DMS153 (cell line): ENCODE measurements around the gene EXO1.
"Not testable (repeated sequence)": the region's sequence is repeated elsewhere in the genome, so short reads cannot be mapped to it uniquely, and the experiment has no call there.

Source experiments
- DNase-seq: peaks from one replicate; lab custom pipeline; 2025; lab: John Stamatoyannopoulos, UW

Gene EXO1

GRCh38 chr1:241836941-241837340 lies 11.1 kb upstream of the EXO1 start:
- DNase-seq: no peak

DNA sequence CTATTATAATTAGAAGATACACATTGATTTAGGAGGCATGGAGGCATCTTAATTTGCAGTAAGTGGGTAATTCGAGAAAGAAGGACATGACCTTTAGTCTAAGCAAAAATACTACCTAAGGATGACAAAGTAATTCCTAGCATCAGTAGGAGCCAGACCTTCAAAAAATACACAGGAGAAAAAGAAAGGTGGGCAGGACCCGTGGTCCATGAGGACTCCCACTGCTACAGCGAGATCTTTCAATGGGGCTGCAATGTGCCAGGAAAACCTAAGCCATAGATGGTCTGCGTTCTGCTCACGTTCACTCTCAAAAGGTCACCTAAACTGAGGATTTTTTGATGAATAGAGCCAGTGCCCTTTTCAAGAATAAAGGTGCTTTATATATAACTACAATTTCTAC lies 10.6 kb upstream of the EXO1 start:
- no peak for DNase-seq

DNA sequence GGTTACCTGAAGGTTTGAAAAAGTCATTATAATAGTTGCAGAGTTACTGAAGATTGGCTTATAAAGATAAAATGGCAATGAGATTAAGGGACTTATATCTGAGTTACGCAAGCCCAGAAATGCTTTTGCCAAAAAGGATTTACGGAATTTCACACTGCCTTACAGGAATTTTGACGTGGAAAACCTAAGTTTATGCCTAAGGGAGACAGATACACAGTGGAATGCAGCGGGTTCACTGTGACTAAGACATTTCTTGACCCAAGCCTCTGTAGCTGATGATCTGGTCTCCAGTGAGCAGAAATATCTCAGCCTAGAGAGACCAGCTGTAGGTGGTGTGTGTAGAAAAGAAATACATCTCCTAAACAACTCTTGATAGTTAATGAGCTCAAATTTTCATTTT lies 10.1 kb upstream of the EXO1 start:
- DNase-seq: no peak

DNA sequence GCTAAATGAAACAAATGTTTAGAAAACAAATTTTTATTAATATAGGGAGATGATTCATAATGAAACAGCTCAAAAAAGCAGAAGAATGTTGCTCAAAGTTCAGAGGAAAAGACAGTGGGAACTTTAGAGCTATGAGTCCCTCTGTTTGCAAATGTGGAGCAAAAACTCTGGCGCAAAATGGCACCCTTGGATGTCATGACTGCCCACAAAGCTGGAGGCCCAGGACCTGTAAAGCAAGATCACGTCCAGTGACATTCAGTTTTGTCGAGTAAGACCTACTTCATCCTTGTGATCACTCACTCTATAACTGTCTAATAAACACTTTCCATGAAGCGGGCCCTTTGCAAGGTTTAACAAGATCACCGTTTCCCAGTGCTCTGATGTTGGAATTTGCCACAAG lies 9.1 kb upstream of the EXO1 start:
- no peak for DNase-seq

DNA sequence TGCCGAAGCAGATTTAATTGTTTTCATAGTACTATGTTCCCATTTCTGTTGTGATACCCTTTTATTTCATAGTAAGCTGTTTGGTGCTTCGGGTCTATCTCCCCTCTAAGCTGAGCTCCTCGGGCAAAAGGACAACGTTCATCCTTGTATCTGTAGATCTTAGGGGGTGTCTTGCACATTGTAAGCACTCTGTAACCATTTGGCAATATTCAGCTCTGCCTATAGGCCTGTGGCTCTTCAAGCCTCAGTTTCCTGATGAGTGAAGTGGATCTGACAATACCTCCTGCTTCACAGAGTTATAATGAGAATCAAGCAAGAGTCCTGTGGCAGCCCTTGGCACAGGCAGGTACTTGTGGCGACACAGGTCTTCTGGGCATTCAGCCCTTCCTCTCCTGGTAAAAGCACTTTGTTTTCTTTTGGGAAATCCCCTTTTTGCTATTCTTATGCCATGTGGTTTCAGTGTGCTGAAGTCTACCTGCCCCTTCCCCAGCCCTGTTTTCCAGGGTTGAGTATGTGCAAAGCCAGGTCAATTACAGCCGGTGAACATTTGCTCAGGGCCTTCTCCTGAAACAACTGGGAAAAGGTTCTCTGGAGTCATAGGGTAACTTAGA lies 8.5 kb upstream of the EXO1 start:
- DNase-seq: no peak

DNA sequence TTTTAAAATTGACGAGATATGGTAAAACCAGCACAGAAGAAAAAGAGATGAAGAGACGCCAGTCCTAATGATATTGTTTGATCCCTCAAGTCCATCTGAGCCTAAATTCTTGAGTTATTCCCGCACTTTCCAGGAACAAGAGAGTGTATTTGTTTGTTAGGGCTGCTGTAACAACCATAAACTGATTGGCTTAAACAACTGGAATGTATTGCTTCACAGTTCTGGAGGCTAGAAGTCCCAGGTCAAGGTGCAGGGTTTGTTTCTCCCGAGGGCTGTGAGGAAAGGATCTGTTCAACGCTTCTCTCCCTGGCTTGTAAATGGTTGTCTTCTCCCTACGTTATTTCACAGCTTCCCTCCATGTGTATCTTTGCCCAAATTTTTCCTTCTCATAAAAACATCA lies 7.8 kb upstream of the EXO1 start:
- DNase-seq: no peak

- DNase-seq: peak; percentile 75
Measured at GRCh38 chr1:241841691-241842090, 6.3 kb upstream of the EXO1 start.

GRCh38 chr1:241842565-241842964 lies 5.4 kb upstream of the EXO1 start:
- no peak for DNase-seq

DNA sequence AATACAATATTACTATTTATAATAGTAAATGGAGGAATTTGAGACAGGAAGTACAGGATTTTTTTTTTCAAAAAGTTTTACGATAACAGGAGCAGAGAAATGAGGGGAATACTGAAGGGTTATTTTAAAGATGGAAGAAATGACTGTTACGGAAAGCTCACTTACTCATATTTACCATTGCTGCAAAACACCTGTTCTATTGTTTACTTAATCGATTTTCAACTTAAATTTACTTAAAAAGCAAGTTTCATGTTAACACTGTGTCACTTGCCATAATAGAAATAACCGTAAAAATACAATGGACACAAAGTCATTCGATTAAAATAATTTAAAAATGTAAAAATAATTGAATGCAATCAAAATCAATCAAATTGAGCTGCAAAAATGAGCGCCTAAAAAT lies 3.4 kb upstream of the EXO1 start:
- DNase-seq: peak; percentile 45

- no peak for DNase-seq
Measured at GRCh38 chr1:241846375-241846774, 1.6 kb upstream of the EXO1 start.

- no peak for DNase-seq
Measured at GRCh38 chr1:241846862-241847539, 1.0 kb upstream of the EXO1 start.

DNA sequence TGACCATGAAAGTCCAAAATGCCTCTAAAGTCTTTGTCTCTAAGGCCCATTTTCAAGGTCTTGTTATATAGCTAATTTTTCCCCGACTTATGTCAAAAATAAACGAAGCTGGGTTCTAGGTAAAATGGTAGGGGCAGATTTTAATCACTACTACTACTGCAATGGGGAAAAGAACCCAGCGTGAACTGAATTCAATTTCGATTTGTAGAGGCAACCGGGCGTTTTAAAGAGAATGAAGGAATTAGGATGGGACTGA lies 536 bp upstream of the EXO1 start:
- DNase-seq: no peak

GRCh38 chr1:241848686-241849344 lies 811 bp downstream of the EXO1 start:
- DNase-seq: no peak

DNA sequence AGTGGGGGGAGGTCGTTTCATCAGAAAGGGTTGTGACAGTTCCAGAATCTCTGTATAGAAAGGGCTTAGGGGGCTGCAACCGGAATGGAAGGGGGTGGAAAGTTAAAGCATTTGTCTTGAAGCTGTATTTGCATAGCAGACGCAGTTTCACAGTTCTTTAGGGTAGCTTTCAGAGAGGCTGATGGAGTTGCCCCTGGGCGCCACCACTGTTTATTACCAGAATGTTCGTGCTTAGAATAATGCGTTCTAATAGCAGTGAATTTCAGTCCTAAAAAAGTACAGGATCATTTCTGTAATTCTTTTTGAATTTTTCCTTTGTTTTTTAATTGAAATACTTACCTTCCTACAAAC lies 1.3 kb downstream of the EXO1 start:
- DNase-seq: no peak

DNA sequence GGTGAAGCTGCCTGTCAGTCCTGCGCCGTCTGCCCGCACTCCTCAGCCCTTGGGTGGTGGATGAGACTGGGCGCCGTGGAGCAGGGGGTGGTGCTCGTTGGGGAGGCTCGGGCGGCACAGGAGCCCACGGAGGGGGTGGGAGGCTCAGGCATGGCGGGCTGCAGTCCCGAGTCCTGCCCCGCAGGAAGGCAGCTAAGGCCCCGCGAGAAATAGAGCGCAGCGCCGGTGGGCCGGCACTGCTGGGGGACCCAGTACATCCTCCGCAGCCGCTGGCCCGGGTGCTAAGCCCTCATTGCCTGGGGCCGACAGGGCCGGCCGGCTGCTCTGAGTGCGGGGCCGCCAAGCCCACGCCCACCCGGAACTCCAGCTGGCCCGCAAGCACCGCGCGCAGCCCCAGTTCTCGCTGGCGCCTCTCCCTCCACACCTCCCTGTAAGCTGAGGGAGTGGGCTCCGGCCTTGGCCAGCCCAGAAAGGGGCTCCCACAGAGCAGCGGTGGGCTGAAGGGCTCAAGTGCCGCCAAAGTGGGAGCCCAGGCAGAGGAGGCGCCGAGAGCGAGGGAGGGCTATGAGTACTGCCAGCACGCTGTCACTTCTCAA lies 7.6 kb downstream of the EXO1 start:
- DNase-seq: not testable (repeated sequence)

DNA sequence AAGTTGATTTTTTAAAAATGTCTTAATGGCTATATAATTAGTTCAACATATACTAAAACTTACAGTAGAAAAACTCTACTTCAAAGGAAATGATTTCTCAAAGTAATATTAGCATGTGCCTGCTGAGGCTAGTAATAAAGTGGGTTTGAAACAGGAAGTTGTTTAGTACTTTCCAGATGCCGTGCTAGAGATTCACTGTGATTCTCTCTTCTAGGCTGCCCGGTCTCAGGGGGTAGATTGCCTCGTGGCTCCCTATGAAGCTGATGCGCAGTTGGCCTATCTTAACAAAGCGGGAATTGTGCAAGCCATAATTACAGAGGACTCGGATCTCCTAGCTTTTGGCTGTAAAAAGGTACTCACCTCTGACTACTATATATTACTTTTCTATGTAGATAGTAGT lies 9.1 kb downstream of the EXO1 start:
- DNase-seq: no peak

- no peak for DNase-seq
Measured at GRCh38 chr1:241860922-241861321, 12.9 kb downstream of the EXO1 start.

- no peak for DNase-seq
Measured at GRCh38 chr1:241869022-241869421, 21.0 kb downstream of the EXO1 start.

DNA sequence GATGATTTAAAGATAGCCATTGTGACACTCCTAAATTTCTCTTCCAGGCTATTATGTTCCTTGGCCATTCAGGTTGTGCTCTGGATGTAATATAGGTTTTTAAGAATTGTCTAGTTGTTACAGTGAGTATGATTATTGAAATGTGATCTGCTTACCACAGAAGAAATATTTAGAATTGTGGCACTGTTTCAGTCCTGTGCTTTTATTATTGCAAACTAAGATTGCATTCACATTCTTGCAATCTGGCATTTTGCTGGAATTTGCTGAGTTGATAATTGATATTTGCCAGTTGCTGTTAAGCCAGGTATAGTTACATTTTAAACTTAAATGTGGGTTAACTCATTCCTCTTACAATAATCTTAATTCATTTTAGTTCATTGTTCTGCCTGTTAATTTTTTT lies 22.3 kb downstream of the EXO1 start:
- DNase-seq: no peak

- DNase-seq: no peak
Measured at GRCh38 chr1:241870746-241871430, 22.9 kb downstream of the EXO1 start.

DNA sequence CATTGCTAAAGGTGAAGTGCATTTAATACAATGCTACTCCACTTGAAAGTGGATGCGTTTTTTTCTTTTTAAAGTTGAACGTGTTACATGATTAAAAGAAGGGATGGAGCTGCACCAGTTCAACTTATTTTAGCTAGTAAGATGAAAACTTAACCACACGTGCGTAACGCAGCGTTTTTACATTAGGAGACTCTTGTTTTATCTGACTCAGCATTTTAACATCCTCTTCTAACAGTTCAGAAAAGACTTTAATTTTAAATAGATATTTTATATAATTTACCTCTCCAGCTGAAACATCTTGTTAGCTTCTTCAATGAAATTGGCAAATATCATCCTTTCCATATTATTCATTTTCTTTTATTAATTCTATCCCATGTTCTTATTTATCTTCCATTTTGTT lies 33.4 kb downstream of the EXO1 start:
- DNase-seq: no peak

DNA sequence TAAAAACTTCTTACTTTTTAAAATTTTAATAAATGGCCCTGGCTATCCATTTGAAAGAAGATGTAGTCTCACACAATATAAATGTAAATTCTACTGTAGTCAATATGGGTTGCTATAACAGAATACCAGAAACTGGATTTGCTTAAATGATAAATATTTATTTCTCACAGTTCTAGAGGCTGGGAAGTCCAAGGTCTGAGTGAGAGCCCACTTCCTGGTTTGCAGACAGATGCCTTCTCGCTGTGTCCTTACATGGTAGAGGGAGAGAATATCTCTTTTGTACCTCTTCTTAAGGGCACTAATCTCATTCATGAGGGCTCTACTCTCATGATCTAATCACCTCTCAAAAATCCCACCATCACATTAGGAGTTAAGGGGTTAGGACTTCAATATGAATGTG lies 35.2 kb downstream of the EXO1 start:
- DNase-seq: no peak

DNA sequence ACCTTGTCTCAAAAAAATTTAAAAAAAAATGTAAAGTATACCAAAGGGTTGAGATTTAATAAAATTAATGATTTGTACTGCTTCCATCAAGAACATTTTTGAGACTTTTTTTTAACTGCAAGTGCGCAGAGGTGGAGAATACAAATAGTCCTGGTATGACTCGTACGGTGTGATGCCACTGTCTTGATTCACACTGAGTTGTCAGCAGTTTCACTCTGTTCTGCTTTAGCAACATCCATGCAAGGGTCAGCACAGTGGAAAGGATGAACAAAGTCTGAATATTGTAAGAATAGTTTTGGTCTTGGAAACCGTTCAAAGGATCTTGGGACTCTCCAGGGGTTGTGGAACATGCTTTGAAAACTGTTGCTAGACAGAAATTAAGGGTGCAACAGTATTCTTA lies 40.2 kb downstream of the EXO1 start:
- no peak for DNase-seq
